RWPE2 (cell line): ENCODE results near the gene FGF8.

ENCODE experiments used
- ATAC-seq: fragments of 200-7000 bp; cut with Tn5 transposase; 3 replicates; pipeline ENCODE4 v1.9.1; 2021; ENCODE audit warnings: low read depth
- DNase-seq: peaks from one replicate; pipeline ENCODE4 v3.0.0-alpha.2; 2020; ENCODE audit warnings: low spot score
- H3K27ac ChIP-seq: fragments of 450-650 bp; 2 replicates; pipeline ENCODE4 v1.5.1; 2017; ENCODE audit warnings: mild to moderate bottlenecking; ENCODE audit not compliant: poor library complexity, severe bottlenecking
- H3K27me3 ChIP-seq: fragments of 250-450 bp; sonication (Bioruptor Pico); 2 replicates; pipeline ENCODE4 v1.5.1; 2021; ENCODE audit warnings: mild to moderate bottlenecking, moderate library complexity; ENCODE audit not compliant: insufficient read depth, poor library complexity, severe bottlenecking
- H3K36me3 ChIP-seq: fragments of 250-450 bp; sonication (Bioruptor Pico); 2 replicates; pipeline ENCODE4 v1.5.1; 2020; ENCODE audit warnings: low read depth, mild to moderate bottlenecking, moderate library complexity
- H3K4me1 ChIP-seq: fragments of 250-450 bp; sonication (Bioruptor Pico); 2 replicates; pipeline ENCODE4 v1.5.1; 2021; ENCODE audit warnings: mild to moderate bottlenecking, moderate library complexity; ENCODE audit not compliant: insufficient read depth, poor library complexity, severe bottlenecking
- H3K4me3 ChIP-seq: fragments of 250-450 bp; sonication (Bioruptor Pico); 2 replicates; pipeline ENCODE4 v1.5.1; 2021; ENCODE audit warnings: mild to moderate bottlenecking, moderate library complexity; ENCODE audit not compliant: severe bottlenecking
- H3K9me3 ChIP-seq: fragments of 250-450 bp; sonication (Bioruptor Pico); 2 replicates; pipeline ENCODE4 v1.5.1; 2021; ENCODE audit warnings: mild to moderate bottlenecking, moderate library complexity; ENCODE audit not compliant: severe bottlenecking
- CTCF ChIP-seq: fragments of 450-650 bp; IDR thresholded peaks from one replicate; pipeline ENCODE4 v1.5.1; 2017; ENCODE audit warnings: mild to moderate bottlenecking, moderate library complexity; ENCODE audit not compliant: poor library complexity, severe bottlenecking

FGF8 gene

GRCh38 chr10:101748496-101748895 is 27.4 kb downstream of the FGF8 start:
- H3K4me3 ChIP-seq, result no peak overlapping the region
- H3K4me1 ChIP-seq, result no peaks in the 10 kb centered on the region
- no peaks in the 10 kb centered on the region for H3K9me3 ChIP-seq
- no peak overlapping the region for H3K27ac ChIP-seq
- TF ChIP-seq CTCF, result no peak
- H3K27me3 ChIP-seq, result no peaks in the 10 kb centered on the region
- ATAC-seq (no peak), DNase-seq (no peak)
- H3K36me3 ChIP-seq, result no peaks in the 10 kb centered on the region

- no peak overlapping the region for H3K27ac ChIP-seq
- H3K4me1 ChIP-seq, result no peaks in the 10 kb centered on the region
- no peaks in the 10 kb centered on the region for H3K36me3 ChIP-seq
- no peak for DNase-seq
- ATAC-seq, result no peak
- H3K4me3 ChIP-seq, result no peak overlapping the region
- H3K9me3 ChIP-seq, result no peaks in the 10 kb centered on the region
- no peak for TF ChIP-seq CTCF
- H3K27me3 ChIP-seq, result no peaks in the 10 kb centered on the region
Observed at GRCh38 chr10:101745074-101745696, 30.7 kb downstream of the FGF8 start.

GRCh38 chr10:101744267-101744666 is 31.6 kb downstream of the FGF8 start:
- no peak for DNase-seq
- no peak overlapping the region for H3K27ac ChIP-seq
- H3K36me3 ChIP-seq, result no peaks in the 10 kb centered on the region

GRCh38 chr10:101741938-101742337 is 34.0 kb downstream of the FGF8 start:
- Histone ChIP-seq H3K4me1 (no peaks in the 10 kb centered on the region), H3K9me3 (no peaks in the 10 kb centered on the region), H3K36me3 (no peaks in the 10 kb centered on the region), H3K27me3 (no peaks in the 10 kb centered on the region), H3K27ac (no peak overlapping the region), H3K4me3 (no peak overlapping the region)
- DNase-seq (no peak), ATAC-seq (no peak)
- TF ChIP-seq CTCF, result no peak

More at GRCh38 chr10:101744267-101744666, 31.6 kb downstream of the FGF8 start:
- Histone ChIP-seq H3K27me3 (no peaks in the 10 kb centered on the region), H3K9me3 (no peaks in the 10 kb centered on the region), H3K4me3 (no peak overlapping the region), H3K4me1 (no peaks in the 10 kb centered on the region)
- ATAC-seq, result no peak
- no peak for TF ChIP-seq CTCF

GRCh38 chr10:101736666-101737065 is 39.2 kb downstream of the FGF8 start:
- Histone ChIP-seq H3K9me3 (no peaks in the 10 kb centered on the region), H3K27ac (no peak overlapping the region), H3K4me1 (no peaks in the 10 kb centered on the region), H3K4me3 (no peak overlapping the region), H3K27me3 (no peaks in the 10 kb centered on the region), H3K36me3 (no peaks in the 10 kb centered on the region)
- no peak for TF ChIP-seq CTCF
- no peak for DNase-seq
- no peak for ATAC-seq
